NCI-H2081 (cell line): ENCODE data around the gene SPSB3.
A peak's percentile ranks its signal among the peaks of the same experiment; 100 is the strongest.
"Not testable (repeated sequence)": the region's sequence is repeated elsewhere in the genome, so short reads cannot be mapped to it uniquely, and the experiment has no call there.

ENCODE experiments used
- DNase-seq, 2 experiments: peaks; one replicate each; lab custom pipeline; 2025; lab: John Stamatoyannopoulos, UW

SPSB3 gene

GRCh38 chr16:1816396-1817275 is 34.3 kb upstream of the SPSB3 start:
- no peak for DNase-seq

DNA sequence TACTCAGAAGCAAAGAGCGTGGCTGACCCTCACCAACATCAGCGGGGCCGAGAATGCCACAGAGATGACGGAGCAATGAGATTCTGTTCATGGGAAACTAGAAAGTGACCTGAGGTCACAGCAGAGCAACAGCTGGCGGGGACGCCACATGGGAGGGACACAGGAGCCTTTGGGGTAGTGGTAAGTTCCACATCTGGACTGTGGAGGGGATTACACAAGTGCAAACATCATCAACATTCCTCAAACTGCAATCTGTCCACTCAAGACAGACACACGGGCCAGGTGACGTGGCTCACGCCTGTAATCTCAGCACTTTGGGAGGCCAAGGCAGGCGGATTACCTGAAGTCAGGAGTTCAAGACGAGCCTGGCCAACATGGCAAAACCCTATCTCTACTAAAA is 33.1 kb upstream of the SPSB3 start:
- DNase-seq = no peak

DNA sequence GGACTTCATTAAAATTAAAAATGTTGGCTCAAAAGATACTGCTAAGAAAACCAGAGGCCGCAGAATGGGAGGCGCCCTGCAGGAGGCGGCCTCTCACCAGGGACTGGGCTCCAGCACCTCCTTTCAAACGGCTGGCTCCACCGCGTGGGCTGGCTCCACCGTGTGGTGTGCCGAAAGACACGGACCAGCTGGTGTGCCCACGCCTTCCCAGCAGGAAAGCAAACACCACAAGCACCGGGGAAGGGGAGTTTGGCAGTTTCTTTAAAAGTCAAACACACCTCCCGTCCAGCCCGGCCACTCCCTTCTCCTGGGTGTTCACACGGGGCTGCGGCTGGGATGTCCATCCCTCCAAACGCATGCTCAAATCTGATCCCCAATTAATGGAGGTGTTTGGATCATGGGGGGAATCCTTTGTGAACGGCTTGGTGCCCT is 30.4 kb upstream of the SPSB3 start:
- peak; percentile 71 to 87 for DNase-seq

DNA sequence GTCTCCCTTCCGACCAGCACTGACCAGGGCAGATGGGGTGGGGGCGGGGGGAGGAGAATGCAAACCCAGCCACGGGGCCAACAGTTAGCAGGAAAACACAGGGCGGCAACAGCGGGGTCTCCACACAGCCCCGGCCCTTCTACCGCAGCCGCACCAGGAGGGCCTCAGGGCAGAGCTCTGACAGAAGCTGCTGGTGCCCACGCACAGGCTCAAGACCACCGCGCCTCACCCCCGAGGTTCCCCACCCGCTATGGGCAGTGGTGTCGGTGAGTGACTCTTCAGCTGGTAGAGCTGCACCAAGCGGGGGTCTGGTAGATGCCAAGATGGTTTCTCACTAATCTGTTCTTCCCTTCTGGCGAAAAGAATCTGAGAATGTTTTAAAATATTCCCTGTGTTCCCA is 28.2 kb upstream of the SPSB3 start:
- DNase-seq = no peak

DNA sequence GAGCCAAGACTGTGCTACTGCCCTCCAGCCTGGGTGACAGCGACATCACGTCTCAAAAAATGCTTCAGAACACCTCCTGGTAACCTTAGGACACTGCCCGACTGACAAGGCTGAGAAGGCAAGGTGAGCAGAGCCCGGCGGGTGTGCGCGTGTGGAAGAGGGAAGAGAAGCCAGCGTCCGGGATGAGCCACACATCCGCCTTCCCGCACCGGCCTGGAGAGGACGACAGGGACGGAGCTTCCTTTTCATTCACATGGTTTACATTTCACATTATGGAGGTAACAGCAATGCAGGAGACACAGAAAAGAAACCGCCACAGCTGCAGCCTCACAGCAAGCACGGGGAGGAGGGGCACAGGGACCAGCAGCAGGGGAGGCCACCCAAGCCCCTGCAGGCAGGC is 27.7 kb upstream of the SPSB3 start:
- no peak for DNase-seq

GRCh38 chr16:1809281-1809801 is 27.0 kb upstream of the SPSB3 start:
- no peak for DNase-seq

DNA sequence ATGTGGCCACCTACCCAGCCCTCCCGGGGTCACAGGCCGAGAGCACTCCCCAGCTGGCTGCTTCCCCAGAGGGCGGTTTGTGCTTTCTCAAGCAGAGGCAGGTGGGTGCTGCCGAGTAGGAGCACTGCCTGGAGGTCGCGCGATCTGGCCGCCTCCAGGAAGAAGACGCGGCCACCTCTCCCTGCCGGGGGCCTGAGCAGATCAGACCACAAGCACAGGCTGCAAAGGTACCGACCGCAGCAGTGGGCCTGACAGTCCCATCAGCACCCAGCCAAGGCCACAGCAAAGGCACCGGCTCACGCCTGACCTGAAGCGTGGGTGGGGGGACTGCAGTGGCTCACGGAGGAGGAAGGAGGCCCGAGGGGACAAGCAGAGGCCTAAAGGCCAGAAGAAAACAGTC is 26.3 kb upstream of the SPSB3 start:
- no peak for DNase-seq

DNA sequence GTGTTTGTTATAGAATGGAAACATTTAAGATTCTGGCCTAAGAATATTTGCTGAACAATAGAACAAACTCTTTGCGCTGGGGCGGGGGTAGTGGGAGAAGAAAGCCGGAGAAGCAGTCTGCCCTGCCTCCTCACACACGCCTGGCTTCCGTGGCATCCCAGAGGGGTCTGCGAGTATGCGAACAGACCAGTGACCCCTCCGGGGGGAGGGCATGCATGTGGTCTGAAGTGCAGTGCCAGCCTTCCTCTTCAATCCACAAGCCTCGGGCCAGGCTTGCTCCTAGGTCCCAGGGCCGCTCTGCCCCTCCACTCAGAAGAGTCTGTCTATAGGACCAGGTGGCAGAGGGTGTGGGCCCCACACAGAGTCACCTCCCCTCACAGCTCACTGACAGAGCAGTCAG is 25.3 kb upstream of the SPSB3 start:
- no peak for DNase-seq

DNA sequence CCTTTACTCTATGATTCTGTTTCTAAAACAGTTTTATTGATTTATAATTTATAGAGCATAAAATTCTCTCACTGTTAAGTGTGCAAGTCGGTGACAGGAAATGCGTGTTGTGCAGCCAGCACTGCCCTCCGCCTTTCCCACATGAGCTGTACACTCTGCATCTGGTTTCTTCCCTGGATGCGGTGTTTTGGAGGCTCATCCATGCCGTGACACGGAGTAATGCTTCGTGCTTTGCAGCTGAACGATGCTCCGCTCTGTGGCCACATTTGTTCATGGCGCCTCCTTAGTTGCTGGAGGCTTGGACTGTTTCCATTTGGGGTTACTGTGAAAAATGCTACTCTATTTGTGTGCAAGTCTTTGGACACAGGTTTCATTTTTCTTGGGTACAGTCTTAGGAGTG is 18.3 kb upstream of the SPSB3 start:
- DNase-seq = no peak

GRCh38 chr16:1799263-1799662 is 16.9 kb upstream of the SPSB3 start:
- not testable (repeated sequence) for DNase-seq

DNA sequence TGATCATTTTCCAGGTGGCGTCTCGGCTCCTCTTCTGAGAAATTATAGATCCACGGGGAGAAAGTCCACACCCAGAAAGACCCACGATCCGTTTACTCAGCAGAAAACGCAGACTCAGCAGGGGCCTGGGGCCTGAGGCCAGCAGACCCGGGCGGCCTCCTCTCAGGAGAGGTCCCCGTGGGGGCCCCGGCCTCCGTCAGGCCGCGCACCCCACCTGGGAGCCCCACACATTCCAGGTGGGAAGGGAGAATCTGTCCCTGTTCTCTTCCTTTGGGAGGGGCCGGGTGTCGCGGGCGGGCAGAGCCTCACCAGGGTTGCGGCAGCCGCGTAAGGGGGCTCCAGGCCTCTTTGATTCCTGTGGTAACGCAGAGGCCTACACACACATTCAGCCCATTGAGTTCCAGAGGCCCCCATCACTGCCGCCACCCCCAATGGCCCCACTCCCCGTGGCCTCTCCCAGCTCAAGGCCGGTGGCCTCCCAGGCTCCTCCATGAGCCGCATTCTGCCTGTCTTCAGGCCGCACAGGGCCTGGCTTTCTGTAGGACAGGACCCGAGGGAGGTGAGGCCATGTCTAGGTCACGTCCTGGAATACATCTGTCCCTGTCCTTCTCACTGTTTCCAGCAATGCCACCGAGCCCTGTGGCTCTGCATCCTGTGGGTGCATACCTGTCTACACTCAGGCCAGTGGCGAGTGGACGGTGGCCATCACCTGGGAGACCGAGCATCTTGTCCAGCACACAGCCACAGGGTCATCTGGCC is 12.7 kb upstream of the SPSB3 start:
- no peak for DNase-seq

DNA sequence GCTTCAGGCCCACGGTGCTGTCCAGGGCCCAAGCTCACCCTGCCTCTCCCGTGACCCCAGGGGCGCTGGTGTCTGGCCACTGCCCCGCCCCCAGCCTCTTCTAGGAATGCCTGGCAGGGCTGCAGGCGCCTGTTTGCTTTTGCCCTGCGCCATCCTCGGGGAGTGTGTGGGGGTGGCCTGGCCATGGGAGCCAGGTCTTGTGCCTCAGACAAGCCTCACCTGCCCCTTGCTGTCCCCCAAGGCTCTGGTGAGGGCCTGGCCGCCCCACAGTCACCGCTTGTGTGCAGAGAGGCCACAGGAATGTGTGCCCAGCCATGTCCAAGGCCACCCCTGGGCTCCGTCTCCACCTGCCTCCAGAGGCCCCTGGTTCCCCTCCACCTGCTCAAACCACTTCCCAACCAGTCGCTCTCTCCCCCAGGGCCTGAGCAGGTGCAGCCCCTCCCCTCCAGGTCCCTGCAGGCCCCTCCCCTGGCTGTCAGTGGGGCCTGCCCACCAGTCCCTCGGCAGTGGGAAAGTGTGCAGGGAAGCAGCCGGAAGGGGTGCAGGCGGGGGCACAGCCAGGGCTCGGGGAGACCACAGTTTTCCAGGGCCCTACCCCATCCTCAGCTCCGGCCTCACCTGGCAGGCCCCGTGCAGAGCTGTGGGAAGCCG is 12.0 kb upstream of the SPSB3 start:
- no peak for DNase-seq

- no peak for DNase-seq
These were observed 11.3 kb upstream of the SPSB3 start, which contains the start of gene IGFALS for GRCh38 chr16:1793578-1794220. IGFALS (minus strand) TSS chr16:1793705; CDS start chr16:1793652, 53 bp downstream.

- no peak for DNase-seq
These were observed 10.6 kb upstream of the SPSB3 start for GRCh38 chr16:1792836-1793577.

GRCh38 chr16:1791943-1792812 is 9.8 kb upstream of the SPSB3 start:
- no peak for DNase-seq

DNA sequence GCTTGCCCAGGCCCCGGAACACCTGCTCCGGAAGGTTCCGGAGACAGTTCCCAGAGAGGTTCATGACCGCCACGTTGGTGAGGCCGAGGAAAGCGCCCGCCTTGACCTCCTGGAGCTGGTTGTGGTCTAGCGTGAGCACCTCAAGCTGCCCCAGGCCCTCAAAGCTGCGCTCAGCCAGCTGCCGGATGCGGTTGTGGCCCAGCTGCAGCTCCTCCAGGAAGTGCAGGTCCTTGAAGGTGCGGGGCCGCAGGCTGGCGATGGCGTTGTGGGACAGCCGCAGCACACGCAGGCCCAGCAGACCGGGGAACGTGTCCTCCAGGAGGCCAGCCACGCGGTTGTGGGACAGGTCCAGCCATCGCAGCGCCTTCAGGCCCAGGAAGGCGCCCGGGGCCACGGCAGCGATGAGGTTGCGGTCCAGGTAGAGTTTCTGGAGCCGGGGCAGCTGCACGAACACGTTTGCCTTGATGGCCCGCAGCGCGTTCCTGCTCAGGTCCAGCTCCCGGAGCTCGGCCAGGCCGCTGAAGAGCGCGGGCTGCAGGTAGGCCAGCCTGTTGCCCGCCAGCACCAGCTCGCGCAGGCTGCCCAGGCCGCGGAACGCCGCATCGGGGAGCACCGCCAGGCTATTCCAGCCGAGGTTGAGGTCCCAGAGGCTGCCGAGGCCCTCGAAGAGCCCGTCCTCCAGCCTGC is 9.0 kb upstream of the SPSB3 start:
- DNase-seq = no peak

DNA sequence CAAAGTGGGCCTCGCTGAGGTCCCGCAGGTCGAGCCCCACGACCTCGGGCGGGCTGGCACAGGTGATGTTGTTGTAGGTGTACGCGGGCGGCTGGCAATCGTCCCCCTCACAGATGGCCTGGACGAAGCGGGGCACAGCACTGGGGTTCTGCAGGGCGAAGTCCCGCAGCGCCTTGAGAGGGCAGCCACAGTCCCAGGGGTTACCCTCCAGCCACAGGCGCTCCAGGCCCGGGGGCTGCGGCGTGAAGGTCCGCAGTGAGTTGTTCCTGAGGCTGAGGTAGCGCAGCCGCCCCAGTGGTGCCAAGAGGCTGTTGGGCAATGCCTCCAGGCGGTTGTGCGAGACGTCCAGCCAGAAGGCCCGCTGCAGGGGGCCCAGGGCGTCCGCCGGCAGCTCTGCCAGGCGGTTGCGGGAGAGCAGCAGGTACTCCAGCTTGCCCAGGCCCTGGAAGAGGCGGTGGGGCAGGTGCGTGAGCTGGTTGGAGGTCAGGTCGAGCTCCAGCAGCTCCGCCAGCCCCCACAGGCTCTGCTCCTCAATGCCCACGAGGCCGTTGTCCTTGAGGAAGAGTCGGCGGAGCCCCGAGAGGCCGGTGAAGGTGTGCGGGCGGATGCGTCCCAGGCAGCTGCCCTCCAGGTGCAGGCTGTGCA is 8.4 kb upstream of the SPSB3 start:
- DNase-seq = no peak

DNA sequence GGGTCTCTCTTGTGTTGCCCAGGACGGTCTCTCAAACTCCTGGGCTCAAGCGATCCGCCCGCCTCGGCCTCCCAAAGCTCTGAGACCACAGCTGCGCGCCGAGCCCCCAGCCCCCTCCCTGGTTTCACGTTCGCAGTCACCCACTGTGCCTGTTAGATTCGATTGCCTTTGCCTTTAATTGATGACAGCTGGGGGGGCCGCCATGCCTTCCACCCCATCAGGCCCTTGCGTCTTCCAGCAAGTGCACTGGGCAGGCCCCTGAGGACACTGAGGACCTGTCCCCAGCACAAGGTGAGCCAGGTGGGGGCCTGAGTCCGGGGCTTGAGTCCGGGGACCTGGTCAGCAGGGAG is 7.9 kb upstream of the SPSB3 start:
- no peak for DNase-seq

DNA sequence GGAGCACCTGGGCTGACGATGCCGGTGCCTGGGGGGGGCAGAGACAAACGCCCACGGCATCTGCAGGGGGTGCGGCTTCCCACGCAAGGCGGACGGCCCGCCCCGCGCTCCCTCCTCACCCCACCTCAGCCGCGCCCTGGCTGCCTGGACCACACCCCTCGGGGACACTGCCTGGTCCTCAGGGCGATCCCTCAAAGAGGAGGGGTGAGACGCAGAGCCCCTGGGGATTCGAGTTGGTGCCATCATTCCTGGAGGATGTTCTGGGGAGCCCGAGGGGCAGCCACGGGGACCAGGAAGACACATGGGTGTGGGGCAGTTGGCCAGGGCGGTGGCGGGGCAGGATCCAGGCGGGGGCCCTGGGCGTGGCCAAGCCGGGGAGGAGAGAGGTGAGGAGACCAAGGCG is 7.3 kb upstream of the SPSB3 start:
- no peak for DNase-seq
